Mesothelial cell of epicardium (in vitro differentiated cells): ENCODE results near the gene BRD8. TPM values are rescaled to one million over a fixed set of nuclear protein-coding genes. Genes with fewer than 3 reads are reported as not detected.

Experiments
- DNase-seq, 2 experiments: peaks; one replicate each; pipeline ENCODE4 v3.0.0; 2021; ENCODE audit warnings: low spot score in 2 of 2; ENCODE audit not compliant: unreplicated experiment in 2 of 2
- H3K27ac Mint-ChIP-seq: 2 replicates; pipeline ENCODE4 v1.8.0; 2021; ENCODE audit warnings: mixed read lengths
- H3K27me3 Mint-ChIP-seq: 2 replicates; pipeline ENCODE4 v1.8.0; 2021; ENCODE audit warnings: low read depth, mixed read lengths
- H3K36me3 Mint-ChIP-seq: 2 replicates; pipeline ENCODE4 v1.8.0; 2021; ENCODE audit warnings: mixed read lengths
- H3K4me1 Mint-ChIP-seq: 2 replicates; pipeline ENCODE4 v1.8.0; 2021; ENCODE audit warnings: mixed read lengths
- H3K4me3 Mint-ChIP-seq: 2 replicates; pipeline ENCODE4 v1.8.0; 2021; ENCODE audit warnings: mild to moderate bottlenecking, moderate library complexity, mixed read lengths
- H3K9me3 Mint-ChIP-seq: 2 replicates; pipeline ENCODE4 v1.8.0; 2021; ENCODE audit warnings: mixed read lengths
- CTCF ChIP-seq: fragments of 200-600 bp; sonication (generic); IDR thresholded peaks from one replicate; pipeline ENCODE4 v1.5.0; 2021; ENCODE audit warnings: antibody characterized with exemption; ENCODE audit not compliant: unreplicated experiment
- total RNA-seq: library from RNA; stranded (reverse); gene quantifications from 3 replicates; pipeline ENCODE4 v1.2.1, GENCODE V29; 2021

The BRD8 gene
- total RNA-seq, 1 donor from 2014 or later, result 89.3 TPM

- Mint-ChIP-seq H3K27me3 (no peaks in the 10 kb centered on the region), H3K4me1 (peaks cover 5% of the 10 kb centered on the region), H3K4me3 (no peak overlapping the region), H3K9me3 (no peaks in the 10 kb centered on the region), H3K36me3 (no peaks in the 10 kb centered on the region), H3K27ac (no peak overlapping the region)
- no peak for DNase-seq
- TF ChIP-seq CTCF, result no peak
Observed at GRCh38 chr5:138129347-138129746, 49.1 kb downstream of the BRD8 start.

GRCh38 chr5:138128334-138128733 is 50.1 kb downstream of the BRD8 start:
- no peak overlapping the region for H3K27ac Mint-ChIP-seq
- DNase-seq, result no peak
- no peak for TF ChIP-seq CTCF
- H3K4me1 Mint-ChIP-seq, result peaks cover 5% of the 10 kb centered on the region
- H3K36me3 Mint-ChIP-seq, result no peaks in the 10 kb centered on the region
- H3K9me3 Mint-ChIP-seq, result no peaks in the 10 kb centered on the region
- H3K27me3 Mint-ChIP-seq, result no peaks in the 10 kb centered on the region
- H3K4me3 Mint-ChIP-seq, result no peak overlapping the region

- no peak for TF ChIP-seq CTCF
- no peaks in the 10 kb centered on the region for H3K9me3 Mint-ChIP-seq
- H3K4me3 Mint-ChIP-seq, result no peak overlapping the region
- no peaks in the 10 kb centered on the region for H3K4me1 Mint-ChIP-seq
- peaks cover 9% of the 10 kb centered on the region for H3K27me3 Mint-ChIP-seq
- no peak overlapping the region for H3K27ac Mint-ChIP-seq
- H3K36me3 Mint-ChIP-seq, result no peaks in the 10 kb centered on the region
- no peak for DNase-seq
Observed at GRCh38 chr5:138115254-138115653, 63.2 kb downstream of the BRD8 start.

- Mint-ChIP-seq H3K36me3 (no peaks in the 10 kb centered on the region), H3K4me3 (no peak overlapping the region), H3K27ac (no peak overlapping the region), H3K4me1 (peaks cover 3% of the 10 kb centered on the region), H3K9me3 (no peaks in the 10 kb centered on the region), H3K27me3 (peaks cover 9% of the 10 kb centered on the region)
- TF ChIP-seq CTCF, result no peak
- DNase-seq, result no peak
Observed at GRCh38 chr5:138111937-138112336, 66.5 kb downstream of the BRD8 start.

- Mint-ChIP-seq H3K36me3 (no peaks in the 10 kb centered on the region), H3K9me3 (no peaks in the 10 kb centered on the region)
- no peak for TF ChIP-seq CTCF
Observed at GRCh38 chr5:138111181-138111580, 67.2 kb downstream of the BRD8 start.

More at GRCh38 chr5:138111181-138111580, 67.2 kb downstream of the BRD8 start:
- H3K27me3 Mint-ChIP-seq, result peaks cover 9% of the 10 kb centered on the region
- no peak overlapping the region for H3K4me3 Mint-ChIP-seq
- H3K27ac Mint-ChIP-seq, result no peak overlapping the region
- H3K4me1 Mint-ChIP-seq, result peaks cover 3% of the 10 kb centered on the region
- no peak for DNase-seq
